Urothelium cell line (cell line): ENCODE data around the gene CLEC2L.

Experiments used
- DNase-seq: peaks from one replicate; pipeline ENCODE4 v3.0.0; 2011; ENCODE audit warnings: low spot score, mixed read lengths
- FAIRE-seq: peaks from 2 replicates; lab custom pipeline; 2011; peaks lifted over from hg19 to GRCh38; lab: Jason Lieb, UNC

Gene CLEC2L

DNA sequence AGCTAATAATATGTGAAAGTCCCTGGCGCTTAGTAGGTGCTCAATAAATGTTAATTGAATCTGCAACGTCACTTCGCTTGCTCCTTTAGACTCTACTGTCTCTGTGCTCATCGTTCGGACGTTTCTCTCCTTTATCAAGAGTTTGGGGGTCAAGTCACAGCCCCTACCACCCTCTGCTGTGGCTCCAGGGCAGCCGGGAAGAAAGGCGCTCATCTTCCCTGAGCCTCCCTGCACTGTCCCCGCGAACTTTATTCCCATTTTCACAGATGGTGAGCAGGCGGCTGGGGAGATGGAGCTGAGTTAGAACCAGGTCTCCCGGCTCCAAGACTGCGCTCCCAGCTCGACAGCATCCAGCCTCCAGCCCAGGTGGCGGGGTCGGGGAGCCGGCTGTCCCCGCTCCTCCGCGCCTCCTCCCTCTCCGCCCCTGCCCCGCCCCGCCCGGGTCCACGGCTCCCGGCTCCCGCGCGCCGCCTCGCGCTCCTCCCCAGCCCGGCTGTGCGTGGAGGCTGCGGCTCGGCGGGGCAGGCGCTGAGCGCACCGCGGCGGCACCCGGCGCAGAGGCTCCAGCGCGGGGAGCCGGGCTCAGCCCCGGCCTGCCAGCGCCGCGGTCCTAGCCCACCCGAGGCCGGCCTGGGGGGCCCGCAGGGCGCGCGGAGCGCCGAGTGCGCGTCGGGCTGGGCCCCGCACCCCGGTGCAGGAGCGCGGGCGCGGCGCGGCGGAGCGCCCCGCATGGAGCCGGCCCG, at the start of gene CLEC2L:
Gene CLEC2L (plus strand): TSS at position 487 of the 743 bp plus-strand sequence. CDS start 243 bp downstream, at position 730.
- DNase-seq, result peak; percentile 16
- FAIRE-seq, result no peak

- FAIRE-seq, result no peak
- DNase-seq, result no peak
Measured at GRCh38 chr7:139476139-139476538, 47.3 kb upstream of the CLEC2L start.

DNA sequence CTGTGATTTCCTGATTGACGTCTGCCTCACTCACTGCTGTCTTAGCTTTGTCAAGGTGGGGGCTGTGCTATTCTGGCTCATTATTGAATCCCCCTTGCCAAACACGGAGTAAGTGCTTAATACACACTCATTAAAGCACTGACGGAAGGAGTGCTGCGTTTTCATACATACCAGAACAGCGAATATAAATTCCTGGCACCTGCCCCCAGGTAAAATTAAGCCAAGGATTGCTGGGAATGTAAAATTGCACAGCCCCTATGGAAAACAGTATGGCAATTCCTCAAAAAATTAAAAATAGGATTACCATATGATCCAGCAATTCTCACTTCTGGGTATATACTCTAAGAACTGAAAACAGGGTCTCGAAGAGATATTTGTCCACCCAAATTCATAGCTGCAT, 46.6 kb upstream of the CLEC2L start:
- no peak for DNase-seq

DNA sequence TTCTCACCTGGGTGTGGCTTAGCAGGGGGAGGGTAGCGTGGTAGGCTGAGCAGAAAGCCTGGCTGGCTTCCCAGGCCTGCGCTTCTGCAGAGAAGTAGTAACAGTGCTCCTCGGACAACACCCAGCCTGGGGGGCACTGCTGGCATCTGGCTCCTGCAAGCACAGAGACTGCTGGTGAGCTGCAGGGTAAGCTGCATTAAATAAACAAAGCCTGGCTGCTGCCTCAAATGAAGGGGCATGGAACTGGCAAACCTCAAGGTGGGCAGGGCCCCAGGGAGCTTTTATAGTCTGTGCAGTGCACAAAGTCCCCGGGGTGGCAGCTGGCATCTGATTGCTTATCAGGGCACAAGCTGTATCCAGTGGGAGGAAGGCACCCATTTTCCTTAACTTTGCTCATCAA, 43.9 kb upstream of the CLEC2L start:
- FAIRE-seq (no peak), DNase-seq (no peak)

More for the DNA sequence above, 46.6 kb upstream of the CLEC2L start:
- no peak for FAIRE-seq

GRCh38 chr7:139481364-139481763, 42.1 kb upstream of the CLEC2L start:
- DNase-seq (no peak), FAIRE-seq (no peak)

- FAIRE-seq (no peak), DNase-seq (no peak)
Measured at GRCh38 chr7:139482122-139482521, 41.4 kb upstream of the CLEC2L start.

DNA sequence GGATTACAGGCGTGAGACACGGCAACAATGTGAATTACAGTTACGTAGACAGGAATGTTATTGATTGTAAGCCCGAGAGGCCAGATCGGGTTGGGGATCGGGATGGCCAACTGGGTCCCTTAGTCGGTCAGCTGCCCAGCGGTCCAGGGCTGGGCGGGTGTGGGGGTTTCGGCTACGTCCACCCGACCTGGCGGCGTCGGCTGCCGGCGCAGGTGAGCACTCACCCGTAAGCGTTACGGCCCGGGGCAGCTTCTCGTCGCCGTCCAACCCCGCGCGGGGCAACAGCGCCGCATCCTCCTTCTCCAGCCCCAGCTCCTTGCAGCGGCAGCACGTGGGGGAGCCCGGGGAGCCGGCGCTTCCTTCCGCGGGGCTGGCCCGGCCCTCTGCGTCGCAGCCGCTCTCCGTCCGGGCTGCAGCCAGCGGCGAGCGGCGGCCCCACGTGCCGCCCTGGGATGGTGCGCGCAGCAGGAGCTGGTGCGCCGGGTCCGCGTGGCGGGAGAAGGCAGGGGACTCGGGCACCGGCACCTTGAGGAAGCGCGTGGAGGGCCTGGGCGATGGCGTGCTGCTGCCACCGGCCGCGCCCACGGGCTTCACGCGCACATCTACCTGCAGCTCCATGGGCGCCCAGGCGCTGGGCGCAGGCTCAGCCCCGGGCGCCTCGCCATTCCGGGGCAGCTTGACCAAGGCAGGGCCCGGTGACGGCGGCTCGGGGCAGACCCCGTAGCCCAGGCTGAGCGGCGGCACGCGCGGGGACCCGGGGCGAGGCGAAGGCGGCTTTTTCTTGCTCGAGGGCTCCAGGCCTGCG, 40.6 kb upstream of the CLEC2L start:
- FAIRE-seq (no peak), DNase-seq (no peak)

- DNase-seq, result no peak
- FAIRE-seq, result no peak
Measured at GRCh38 chr7:139487366-139488080, 36.0 kb upstream of the CLEC2L start.

GRCh38 chr7:139488810-139489209, 34.7 kb upstream of the CLEC2L start:
- FAIRE-seq (no peak), DNase-seq (no peak)

- DNase-seq (peak; percentile 25), FAIRE-seq (no peak)
Measured at GRCh38 chr7:139490130-139490529, 33.4 kb upstream of the CLEC2L start.

DNA sequence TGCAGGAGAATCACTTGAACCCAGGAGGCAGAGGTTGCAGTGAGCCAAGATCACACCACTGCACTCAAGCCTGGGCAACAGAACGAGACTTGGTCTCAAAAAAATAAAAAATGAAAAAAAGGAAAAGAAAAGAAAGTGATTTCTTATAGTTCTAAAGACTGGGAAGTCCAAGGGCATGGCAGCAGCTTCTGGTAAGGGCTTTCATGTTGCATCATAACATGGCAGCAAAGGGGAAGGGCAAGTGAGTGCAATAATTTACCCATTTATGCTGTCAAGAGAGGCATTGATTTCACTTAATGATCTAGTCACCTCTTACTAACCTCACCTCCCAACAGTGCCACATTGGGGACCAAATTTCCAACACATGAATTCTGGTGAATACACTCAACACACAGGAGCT, 31.2 kb upstream of the CLEC2L start:
- DNase-seq (no peak), FAIRE-seq (no peak)

DNA sequence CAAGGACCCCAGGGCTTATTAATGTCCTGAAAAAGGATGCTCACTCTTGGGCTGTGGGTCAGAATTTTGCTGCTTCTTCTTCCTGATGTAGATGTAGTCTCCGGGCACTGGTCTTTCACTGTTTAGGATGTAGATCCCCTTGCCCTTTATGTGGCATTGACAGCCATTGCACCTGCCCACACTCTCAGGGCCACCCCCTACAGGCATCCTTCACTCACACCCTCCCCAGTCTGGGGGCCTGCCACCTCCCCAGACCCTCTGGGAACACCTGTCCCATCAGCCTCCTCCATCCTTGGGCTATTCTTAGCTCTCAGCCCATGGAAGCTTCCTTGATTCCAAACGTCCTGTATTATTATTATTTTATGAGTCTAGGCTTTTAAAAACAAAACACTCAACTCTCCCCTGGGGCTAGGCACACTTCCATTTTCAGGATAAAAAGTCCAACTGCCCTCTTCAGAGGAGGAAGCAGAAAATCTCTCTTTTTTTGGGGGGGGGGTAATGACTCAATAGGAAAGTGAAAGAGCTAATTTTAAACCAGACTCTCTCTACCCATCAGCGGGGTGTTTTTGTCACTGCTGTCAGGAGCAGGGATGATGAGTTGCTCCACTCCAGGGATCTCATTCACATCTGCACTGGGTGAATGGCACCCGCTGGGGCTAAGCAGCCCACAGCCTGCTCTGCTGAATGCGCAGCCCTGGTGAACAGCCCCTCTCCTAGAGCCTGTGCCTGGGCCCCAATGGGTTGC, 28.5 kb upstream of the CLEC2L start:
- DNase-seq (no peak), FAIRE-seq (no peak)

GRCh38 chr7:139495580-139496125, 27.8 kb upstream of the CLEC2L start:
- DNase-seq (no peak), FAIRE-seq (no peak)

- FAIRE-seq, result no peak
- no peak for DNase-seq
Measured at GRCh38 chr7:139496528-139496927, 27.0 kb upstream of the CLEC2L start.

DNA sequence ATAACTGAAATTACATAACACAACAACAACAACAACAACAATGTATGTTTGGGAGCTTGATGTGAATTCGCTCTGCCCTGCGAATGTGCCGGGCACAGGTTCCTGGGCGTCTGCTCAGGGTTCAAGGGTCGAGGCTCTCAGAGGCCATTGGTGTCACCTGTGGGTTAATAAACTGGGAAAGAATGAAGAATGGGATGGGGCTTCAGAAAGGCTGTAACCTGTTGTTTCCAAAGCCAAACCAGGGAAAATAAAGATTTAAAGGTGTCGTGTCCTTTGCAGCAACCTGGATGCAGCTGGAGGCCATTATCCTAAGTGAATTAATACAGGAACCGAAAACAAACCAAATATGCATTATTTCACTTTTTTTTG, 22.7 kb upstream of the CLEC2L start:
- DNase-seq (no peak), FAIRE-seq (no peak)

DNA sequence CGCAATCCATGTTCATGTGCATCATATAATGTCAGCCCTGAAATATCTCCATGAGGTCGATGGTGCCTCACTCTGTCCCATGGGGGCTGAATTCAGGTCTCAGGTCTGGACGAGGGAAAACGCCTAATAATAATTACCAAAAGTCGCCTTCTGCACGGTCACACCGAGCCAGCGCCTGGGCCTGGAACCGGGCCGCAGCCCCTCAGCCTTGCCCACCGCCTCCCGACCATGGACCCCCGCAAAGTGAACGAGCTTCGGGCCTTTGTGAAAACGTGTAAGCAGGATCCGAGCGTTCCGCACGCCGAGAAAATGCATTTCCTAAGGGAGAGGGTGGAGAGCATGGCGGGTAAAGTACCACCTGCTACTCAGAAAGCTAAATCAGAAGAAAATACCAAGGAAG, 21.3 kb upstream of the CLEC2L start:
- DNase-seq (no peak), FAIRE-seq (no peak)

- FAIRE-seq, result no peak
Measured at GRCh38 chr7:139505563-139505962, 17.9 kb upstream of the CLEC2L start.

GRCh38 chr7:139509535-139509934, 13.9 kb upstream of the CLEC2L start:
- FAIRE-seq (no peak), DNase-seq (no peak)

More at GRCh38 chr7:139505563-139505962, 17.9 kb upstream of the CLEC2L start:
- DNase-seq, result no peak

DNA sequence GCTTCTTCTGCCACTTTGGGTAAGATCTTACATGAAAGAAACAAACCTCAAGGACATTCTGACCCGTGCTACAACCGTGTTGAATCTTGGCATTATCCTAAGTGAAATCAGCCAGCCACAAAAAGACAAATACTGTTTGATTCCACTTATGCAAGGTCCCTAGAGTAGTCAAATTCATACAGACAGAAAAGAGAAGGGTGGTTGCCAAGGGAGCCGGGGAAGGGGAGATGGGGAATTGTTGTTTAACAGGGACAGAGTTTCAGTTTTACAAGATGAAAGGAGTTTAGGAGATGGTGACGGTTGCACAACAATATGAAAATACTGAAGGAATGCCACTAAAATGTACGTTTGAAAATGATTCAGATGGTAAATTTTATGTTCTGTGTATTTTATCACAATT, 12.2 kb upstream of the CLEC2L start:
- FAIRE-seq, result no peak

GRCh38 chr7:139515266-139515665, 8.2 kb upstream of the CLEC2L start:
- DNase-seq, result no peak

More for the DNA sequence above, 12.2 kb upstream of the CLEC2L start:
- DNase-seq, result no peak

More at GRCh38 chr7:139515266-139515665, 8.2 kb upstream of the CLEC2L start:
- FAIRE-seq, result no peak
